ENCODE data around the gene CFAP58.

- TF ChIP-seq CTCF (IDR thresholded peaks at IDR 0.05) (no peak), POLR2A (IDR thresholded peaks at IDR 0.05; ENCODE audit: low read depth) (no peak)
These were observed 103.9 kb downstream of the CFAP58 start for GRCh38 chr10:104457543-104457828.
